NCI-H1930 (cell line): ENCODE results near the gene CCDC158.
"Not testable (repeated sequence)": the region's sequence is repeated elsewhere in the genome, so short reads cannot be mapped to it uniquely, and the experiment has no call there.

Source experiments
- DNase-seq, 2 experiments: peaks; one replicate each; lab custom pipeline; 2025; lab: John Stamatoyannopoulos, UW

CCDC158 gene

GRCh38 chr4:76311896-76312331 lies 109.0 kb downstream of the CCDC158 start:
- no peak for DNase-seq

- DNase-seq, result no peak
Measured at GRCh38 chr4:76310683-76311082, 110.3 kb downstream of the CCDC158 start.

- no peak for DNase-seq
Measured at GRCh38 chr4:76309939-76310550, 110.9 kb downstream of the CCDC158 start.

- no peak for DNase-seq
Measured at GRCh38 chr4:76308548-76308947, 112.4 kb downstream of the CCDC158 start.

GRCh38 chr4:76307660-76308014 lies 113.3 kb downstream of the CCDC158 start:
- no peak for DNase-seq

GRCh38 chr4:76306882-76307659 lies 113.9 kb downstream of the CCDC158 start:
- peak; percentile 51 for DNase-seq

- peak; percentile 36 to 53 for DNase-seq
Measured at GRCh38 chr4:76305971-76306881, 114.7 kb downstream of the CCDC158 start, which contains the start of gene STBD1. TSS of gene STBD1 (plus strand) at chr4:76306733. CDS start at chr4:76306770, 37 bp downstream.

- DNase-seq, result no peak
Measured at GRCh38 chr4:76305033-76305687, 115.8 kb downstream of the CCDC158 start.

- DNase-seq, result no peak
Measured at GRCh38 chr4:76302826-76303438, 118.0 kb downstream of the CCDC158 start.

- no peak for DNase-seq
Measured at GRCh38 chr4:76301775-76302162, 119.2 kb downstream of the CCDC158 start.

- peak in 1 of 2 experiments; percentile 29 for DNase-seq
Measured at GRCh38 chr4:76301068-76301774, 119.7 kb downstream of the CCDC158 start.

GRCh38 chr4:76300012-76300411 lies 120.9 kb downstream of the CCDC158 start:
- no peak for DNase-seq

GRCh38 chr4:76298227-76298626 lies 122.7 kb downstream of the CCDC158 start:
- no peak for DNase-seq

GRCh38 chr4:76296286-76296820 lies 124.6 kb downstream of the CCDC158 start:
- no peak for DNase-seq

GRCh38 chr4:76293772-76294171 lies 127.2 kb downstream of the CCDC158 start:
- DNase-seq, result no peak

- no peak for DNase-seq
Measured at GRCh38 chr4:76292730-76293129, 128.2 kb downstream of the CCDC158 start.

GRCh38 chr4:76287811-76288210 lies 133.1 kb downstream of the CCDC158 start:
- DNase-seq, result not testable (repeated sequence)

GRCh38 chr4:76283900-76284299 lies 137.0 kb downstream of the CCDC158 start:
- DNase-seq, result no peak

- no peak for DNase-seq
Measured at GRCh38 chr4:76282941-76283689, 137.8 kb downstream of the CCDC158 start.

GRCh38 chr4:76281594-76281993 lies 139.3 kb downstream of the CCDC158 start:
- DNase-seq, result not testable (repeated sequence)
